ENCODE data around the gene FAM199X.

- no peak for TF ChIP-seq EZH2 (IDR thresholded peaks at IDR 0.05; ENCODE audit: insufficient read depth, poor library complexity, severe bottlenecking)
- no peak for TF ChIP-seq EZH2phosphoT487 (IDR thresholded peaks at IDR 0.05; ENCODE audit: insufficient read depth, low read depth)
Measured at GRCh38 chrX:104117759-104118158, 48.5 kb upstream of the FAM199X start.
